Inflammatory macrophage treated with lipopolysaccharide for 4 hours (primary cell): ENCODE measurements around the gene CCIN.

Source experiments
- DNase-seq: peaks from one replicate; pipeline ENCODE4 v3.0.0-alpha.2; 2020

The CCIN gene

GRCh38 chr9:36193023-36193422 is 23.8 kb downstream of the CCIN start:
- DNase-seq = peak; percentile 35

- DNase-seq = no peak
These were observed 25.3 kb downstream of the CCIN start for GRCh38 chr9:36194326-36195000.

- no peak for DNase-seq
These were observed 35.8 kb downstream of the CCIN start for GRCh38 chr9:36204906-36205547.

GRCh38 chr9:36207016-36207415 is 37.8 kb downstream of the CCIN start:
- DNase-seq = no peak

- no peak for DNase-seq
These were observed 38.4 kb downstream of the CCIN start for GRCh38 chr9:36207546-36208012.

- DNase-seq = no peak
These were observed 39.5 kb downstream of the CCIN start for GRCh38 chr9:36208521-36209253.

GRCh38 chr9:36210722-36211121 is 41.5 kb downstream of the CCIN start:
- no peak for DNase-seq

GRCh38 chr9:36211510-36211909 is 42.3 kb downstream of the CCIN start:
- no peak for DNase-seq

GRCh38 chr9:36213387-36213786 is 44.2 kb downstream of the CCIN start:
- no peak for DNase-seq

- no peak for DNase-seq
These were observed 44.8 kb downstream of the CCIN start for GRCh38 chr9:36213989-36214388.

GRCh38 chr9:36214571-36214970 is 45.4 kb downstream of the CCIN start:
- no peak for DNase-seq

- no peak for DNase-seq
These were observed 48.2 kb downstream of the CCIN start for GRCh38 chr9:36217256-36217968.

GRCh38 chr9:36218011-36218410 is 48.8 kb downstream of the CCIN start:
- DNase-seq = no peak

GRCh38 chr9:36218411-36218901 is 49.3 kb downstream of the CCIN start:
- DNase-seq = no peak
